Heart left ventricle (tissue), 16 donors: ENCODE results near the gene SRD5A2. TPM values are rescaled to one million over a fixed set of nuclear protein-coding genes. Genes with fewer than 3 reads are reported as not detected.

Experiments
- ATAC-seq, 4 donors: fragments of 200-7000 bp; cut with Tn5 transposase; one replicate each; pipeline ENCODE4 v1.9.1; 2020 to 2022; ENCODE audit warnings: moderate library complexity in 4 of 4, mild to moderate bottlenecking in 3 of 4, moderate number of reproducible peaks in 1 of 4
- DNase-seq, 5 donors: peaks; one replicate each; pipeline ENCODE4 v3.0.0-alpha.2; 2020
- H3K27ac ChIP-seq, 12 donors: fragments of 200-600 bp; sonication (generic) in 4 of 12; one replicate each; pipeline versions ENCODE4 v1.5.0 to v1.8.0; 2016 to 2022; ENCODE audit warnings: mild to moderate bottlenecking in 2 of 12
- H3K27me3 ChIP-seq, 9 donors: fragments of 200-600 bp; sonication (generic) in 2 of 9; one replicate each; pipeline versions ENCODE4 v1.5.1 to v1.8.0; 2016 to 2022; ENCODE audit warnings: mild to moderate bottlenecking in 3 of 9
- H3K36me3 ChIP-seq, 9 donors: fragments of 200-600 bp; sonication (generic) in 2 of 9; one replicate each; pipeline versions ENCODE4 v1.5.0 to v1.8.0; 2018 to 2022; ENCODE audit warnings: mild to moderate bottlenecking in 2 of 9
- H3K4me1 ChIP-seq, 12 donors: fragments of 200-600 bp; sonication (generic) in 4 of 12; one replicate each; pipeline versions ENCODE4 v1.5.0 to v1.8.0; 2016 to 2022; ENCODE audit warnings: mild to moderate bottlenecking in 3 of 12
- H3K4me3 ChIP-seq, 12 donors: fragments of 200-600 bp; sonication (generic) in 4 of 12; one replicate each; pipeline versions ENCODE4 v1.5.0 to v1.8.0; 2017 to 2022; ENCODE audit warnings: mild to moderate bottlenecking in 9 of 12, moderate library complexity in 4 of 12
- H3K9me3 ChIP-seq, 12 donors: fragments of 200-600 bp; sonication (generic) in 4 of 12; one replicate each; pipeline versions ENCODE4 v1.5.0 to v1.8.0; 2016 to 2022; ENCODE audit warnings: mild to moderate bottlenecking in 1 of 12
- POLR2A ChIP-seq, 2 donors: fragments of 450-650 bp; IDR thresholded peaks; one replicate each; pipeline ENCODE4 v1.6.1; 2017; ENCODE audit warnings: antibody characterized with exemption in 2 of 2, mild to moderate bottlenecking in 2 of 2, moderate library complexity in 2 of 2
- WGBS, 4 donors: extraction: QIAGEN DNeasy Blood & Tissue Kit in 2 of 4; methylation state at CpG; one replicate each; pipeline versions ENCODE4 v1.1.5 to v1.1.7; 2013 to 2018; 5-methylcytosine and 5-hydroxymethylcytosine counted together
- intact Hi-C, 10 donors: fragments of 100-400 bp; cut with DNase I; formaldehyde crosslinking; loops; one replicate each; pipeline versions ENCODE4 v1.11.1 to v1.14.2; 2022
- polyA plus RNA-seq, 2 donors: library from polyadenylated mRNA; stranded (reverse); fragments of 200-250 nt; gene quantifications; one replicate each; pipeline ENCODE4 v1.2.3, GENCODE V29; 2013
- total RNA-seq, 9 donors: library from RNA; depleted of rRNA in 2 of 9; stranded (reverse); fragments of >200 nt in 2 of 9; fragmentation: NEBNext Ultra II Directional in 3 of 9; extraction: Animal tissue kit (Norgen Biotek cat#: 25700) in 3 of 9; gene quantifications; one replicate each; pipeline versions ENCODE4 v1.1.0 to v1.2.4, GENCODE V29; 2016 to 2023
- TF ChIP-seq, protein P1 (sequence below), 12 donors: fragments of 200-600 bp; sonication (generic) in 4 of 12; IDR thresholded peaks; one replicate each; pipeline versions ENCODE4 v1.5.0 to v1.8.0; 2018 to 2022; ENCODE audit warnings: antibody characterized with exemption in 12 of 12, mild to moderate bottlenecking in 5 of 12
- donor health status: ischemic (EF 13 %, LVEDD 7.1; RV severe dilation, severe dysfunction).
- donor health status: healthy with polysubstance abuse.
- donor health status: DM: no; HTN: yes; CAD: no.
- donor health status: DM: no; HTN: no; CAD: no.
- donor health status: ischemic (EF 25% LVEDD 6.9; RV normal size, moderate dysfunction).
- donor health status: ischemic (EF 25% LVEDD 5.7; RV mildly dilated, moderate dysfunction).
- donor health status: healthy.
- donor health status: DM: yes; HTN: yes; CAD: no.
- donor health status: ischemic (EF 35%, LVEDD 5.7; RV mildly dilated, moderate dysfunction).
- donor health status: nonischemic (EF 11% LVEDD 7.7; RV severe dilation, severe dysfunction).
- donor health status: DM: yes; HTN: yes; CAD: no.
- donor health status: PGD.
- donor health status: ischemic (EF 29% LVEDD 5.4; RV normal size, mild dysfunction).
- donor health status: nonischemic (EF 23%, LVEDD 6.1; RV moderate dilation, normal function).

The SRD5A2 gene
- total and polyA plus RNA-seq, 11 donors = not detected

DNA sequence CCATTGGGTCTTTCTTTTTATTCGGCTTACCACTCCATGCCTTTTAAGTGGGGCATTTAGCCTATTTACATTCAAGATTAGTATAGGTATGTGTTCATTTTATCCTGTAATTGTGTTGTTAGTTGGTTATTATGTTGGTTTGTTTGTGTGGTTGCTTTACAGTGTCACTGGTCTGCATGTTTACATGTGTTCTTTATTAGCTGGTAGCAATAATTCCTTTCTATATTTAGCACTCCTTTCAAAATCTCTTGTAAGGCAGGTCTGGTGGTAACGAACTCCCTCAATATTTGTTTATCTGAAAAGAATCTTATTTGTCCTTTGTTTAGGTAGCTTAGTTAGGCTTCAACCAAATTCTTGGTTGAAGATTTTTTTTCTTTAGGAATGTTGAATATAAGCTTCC is 97.5 kb downstream of the SRD5A2 start:
- Histone ChIP-seq H3K27me3 (no peaks in the 10 kb centered on the region), H3K4me1 (no peaks in the 10 kb centered on the region), H3K27ac (no peak overlapping the region), H3K4me3 (no peak overlapping the region), H3K36me3 (no peaks in the 10 kb centered on the region), H3K9me3 (no peaks in the 10 kb centered on the region)
- ATAC-seq (no peak), DNase-seq (no peak)
- TF ChIP-seq, protein P1, sequence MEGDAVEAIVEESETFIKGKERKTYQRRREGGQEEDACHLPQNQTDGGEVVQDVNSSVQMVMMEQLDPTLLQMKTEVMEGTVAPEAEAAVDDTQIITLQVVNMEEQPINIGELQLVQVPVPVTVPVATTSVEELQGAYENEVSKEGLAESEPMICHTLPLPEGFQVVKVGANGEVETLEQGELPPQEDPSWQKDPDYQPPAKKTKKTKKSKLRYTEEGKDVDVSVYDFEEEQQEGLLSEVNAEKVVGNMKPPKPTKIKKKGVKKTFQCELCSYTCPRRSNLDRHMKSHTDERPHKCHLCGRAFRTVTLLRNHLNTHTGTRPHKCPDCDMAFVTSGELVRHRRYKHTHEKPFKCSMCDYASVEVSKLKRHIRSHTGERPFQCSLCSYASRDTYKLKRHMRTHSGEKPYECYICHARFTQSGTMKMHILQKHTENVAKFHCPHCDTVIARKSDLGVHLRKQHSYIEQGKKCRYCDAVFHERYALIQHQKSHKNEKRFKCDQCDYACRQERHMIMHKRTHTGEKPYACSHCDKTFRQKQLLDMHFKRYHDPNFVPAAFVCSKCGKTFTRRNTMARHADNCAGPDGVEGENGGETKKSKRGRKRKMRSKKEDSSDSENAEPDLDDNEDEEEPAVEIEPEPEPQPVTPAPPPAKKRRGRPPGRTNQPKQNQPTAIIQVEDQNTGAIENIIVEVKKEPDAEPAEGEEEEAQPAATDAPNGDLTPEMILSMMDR (IDR thresholded peaks at IDR 0.05) = no peak
- TF ChIP-seq POLR2A (IDR thresholded peaks at IDR 0.05) = no peak
- 62 to 66% (median 63%) methylated on average over 2 of the region's 2 CpGs for WGBS, 4 donors
- intact Hi-C loops = no loop called here

DNA sequence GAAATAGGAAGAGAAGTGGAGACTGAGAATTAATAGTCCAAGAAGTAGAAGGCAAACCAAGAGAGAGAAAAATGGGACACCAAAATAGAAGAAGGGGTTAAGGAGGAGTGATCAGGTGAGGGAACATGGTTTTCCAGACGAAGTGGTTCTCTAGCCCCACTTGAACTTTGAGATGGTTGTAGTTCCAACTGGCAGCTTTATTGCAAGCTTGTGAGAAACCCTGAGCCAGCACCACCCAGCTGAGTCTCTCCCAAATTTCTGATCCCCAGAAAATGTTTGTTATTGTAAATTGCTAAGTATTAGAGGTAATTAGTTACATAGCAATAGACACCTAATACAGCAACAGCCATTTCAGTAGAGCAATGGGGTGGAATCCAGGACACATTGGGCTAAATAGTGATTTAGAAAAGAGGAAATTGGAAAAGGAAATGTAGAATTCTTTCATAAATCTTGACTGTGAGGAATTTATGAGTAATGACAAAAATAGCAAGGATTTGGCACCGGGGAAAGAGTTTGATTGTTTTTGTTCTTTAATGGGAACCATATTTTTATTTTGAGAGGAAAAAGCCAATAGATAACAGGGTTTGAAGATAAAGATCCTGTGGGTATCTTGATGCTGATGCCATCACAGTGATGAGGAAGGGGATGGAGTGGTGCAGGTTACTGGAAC is 104.1 kb downstream of the SRD5A2 start:
- DNase-seq (no peak), ATAC-seq (no peak)
- no peaks in the 10 kb centered on the region for H3K4me1 ChIP-seq
- H3K9me3 ChIP-seq = no peaks in the 10 kb centered on the region
- intact Hi-C loops = no loop called here
- 37 to 55% (median 45%) methylated on average over 2 of the region's 2 CpGs for WGBS, 4 donors
- H3K27me3 ChIP-seq = peaks cover 0 to 6% (median 0%) of the 10 kb centered on the region in 9 donors
- H3K4me3 ChIP-seq = no peak overlapping the region
- H3K27ac ChIP-seq = no peak overlapping the region
- no peaks in the 10 kb centered on the region for H3K36me3 ChIP-seq
- TF ChIP-seq POLR2A (IDR thresholded peaks at IDR 0.05) = no peak
- TF ChIP-seq, protein P1 (IDR thresholded peaks at IDR 0.05) = no peak

DNA sequence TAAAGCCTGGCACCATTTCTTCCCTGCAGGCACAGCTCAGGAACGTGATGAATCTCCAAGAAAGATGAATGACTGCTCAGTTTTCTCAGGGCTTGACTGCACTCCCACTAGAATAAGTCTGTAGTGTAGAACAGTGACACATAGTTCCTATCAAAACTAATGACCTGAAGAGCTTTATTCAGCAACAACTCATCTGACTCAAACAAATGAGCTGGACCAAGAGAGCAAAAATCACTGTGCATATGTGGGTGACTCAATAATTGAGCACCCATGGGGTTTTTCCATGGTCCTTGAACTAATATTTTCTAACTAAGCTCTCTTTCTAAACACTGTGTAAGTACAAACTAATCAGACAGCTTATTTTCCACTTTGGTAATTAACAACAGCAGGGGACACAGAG is 105.0 kb downstream of the SRD5A2 start:
- Histone ChIP-seq H3K4me1 (no peaks in the 10 kb centered on the region), H3K27ac (no peak overlapping the region), H3K9me3 (no peaks in the 10 kb centered on the region), H3K4me3 (no peak overlapping the region), H3K27me3 (peaks cover 0 to 6% (median 0%) of the 10 kb centered on the region in 9 donors), H3K36me3 (no peaks in the 10 kb centered on the region)
- TF ChIP-seq POLR2A (IDR thresholded peaks at IDR 0.05) = no peak
- TF ChIP-seq, protein P1 (IDR thresholded peaks at IDR 0.05) = no peak
- DNase-seq (no peak), ATAC-seq (no peak)
- WGBS, 4 donors = 22 to 52% (median 28%) methylated on average over 1 of the region's 1 CpG
- intact Hi-C loops = no loop called here

DNA sequence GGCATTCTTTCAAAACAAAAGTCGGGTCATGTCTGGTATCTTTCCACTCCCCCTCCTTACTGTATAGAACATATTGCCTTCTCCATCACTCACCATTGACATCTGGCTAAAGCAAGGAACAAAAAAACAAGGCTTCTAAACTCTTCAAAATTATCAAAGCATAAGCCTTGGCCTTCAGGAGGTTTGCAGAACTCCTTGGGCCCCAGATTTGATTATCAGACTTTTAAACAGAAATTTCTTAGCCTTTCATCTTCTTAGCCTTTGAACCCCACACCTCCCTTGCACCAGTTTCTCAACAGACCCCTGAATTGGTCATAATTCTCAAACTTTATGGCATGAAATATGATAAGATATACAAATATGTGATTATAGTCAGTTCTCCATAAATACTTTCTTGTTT is 106.4 kb downstream of the SRD5A2 start:
- DNase-seq = no peak
- intact Hi-C loops = no loop called here
- no peaks in the 10 kb centered on the region for H3K9me3 ChIP-seq
- no peak for ATAC-seq
- H3K27me3 ChIP-seq = peaks cover 0 to 6% (median 0%) of the 10 kb centered on the region in 9 donors
- H3K4me1 ChIP-seq = no peaks in the 10 kb centered on the region
- 29 to 50% (median 44%) methylated on average over 1 of the region's 1 CpG for WGBS, 4 donors
- TF ChIP-seq POLR2A (IDR thresholded peaks at IDR 0.05) = no peak
- TF ChIP-seq, protein P1 (IDR thresholded peaks at IDR 0.05) = no peak
- H3K36me3 ChIP-seq = no peaks in the 10 kb centered on the region
- no peak overlapping the region for H3K27ac ChIP-seq
- H3K4me3 ChIP-seq = no peak overlapping the region

Other genes starting within 250 kb of the SRD5A2 start
- under 1 TPM in 1 of 9 donors, not detected in 8; 0.08 TPM for gene XDH, start 166.2 kb downstream of the SRD5A2 start, total RNA-seq
- under 1 TPM in 1 of 2 donors, not detected in 1; 0.06 TPM for gene XDH, start 166.2 kb downstream of the SRD5A2 start, polyA plus RNA-seq